ENCODE measurements around the gene DNAH6.

DNAH6 gene

GRCh38 chr2:84856787-84857186 is 340.5 kb downstream of the DNAH6 start:
- TF ChIP-seq EZH2phosphoT487 (conservative IDR thresholded peaks at IDR 0.05; ENCODE audit: low read length) (no peak), CTCF (IDR thresholded peaks at IDR 0.05; ENCODE audit: insufficient read depth, low read length, poor library complexity, severe bottlenecking) (no peak)
- H3K9ac ChIP-seq (ENCODE audit: low read length), result no peak overlapping the region

GRCh38 chr2:84857566-84857965 is 341.3 kb downstream of the DNAH6 start:
- H3K36me3 ChIP-seq (ENCODE audit: low read length), result no peaks in the 10 kb centered on the region
- H3K4me2 ChIP-seq (ENCODE audit: low read depth, low read length, poor library complexity, severe bottlenecking), result no peak overlapping the region
- H3K9me2 ChIP-seq (replicated peaks; ENCODE audit: insufficient read depth, low read length), result no peaks in the 10 kb centered on the region
- H3K4me3 ChIP-seq (ENCODE audit: insufficient read depth, low read length, poor library complexity, severe bottlenecking), result no peak overlapping the region
- no peak overlapping the region for H3K9ac ChIP-seq (ENCODE audit: low read length)
- no peaks in the 10 kb centered on the region for H3F3A ChIP-seq (ENCODE audit: insufficient read depth)
- H3K9me3 ChIP-seq (ENCODE audit: insufficient read depth, low read length), result no peaks in the 10 kb centered on the region; the same call in 1 of the 2 replicates
- no peak overlapping the region for H2AFZ ChIP-seq (ENCODE audit: low read depth, low read length, severe bottlenecking)
- no peaks in the 10 kb centered on the region for H3K27me3 ChIP-seq (ENCODE audit: low read length)
- TF ChIP-seq CTCF (IDR thresholded peaks at IDR 0.05; ENCODE audit: insufficient read depth, low read length, poor library complexity, severe bottlenecking) (no peak), EZH2phosphoT487 (conservative IDR thresholded peaks at IDR 0.05; ENCODE audit: low read length) (no peak)
- H3K79me2 ChIP-seq (ENCODE audit: insufficient read depth, low read length), result no peaks in the 10 kb centered on the region
- H3K27ac ChIP-seq (ENCODE audit: low read depth, low read length), result no peak overlapping the region
- H4K20me1 ChIP-seq (ENCODE audit: low read depth, low read length), result no peaks in the 10 kb centered on the region

More at GRCh38 chr2:84856787-84857186, 340.5 kb downstream of the DNAH6 start:
- no peak overlapping the region for H3K4me3 ChIP-seq (ENCODE audit: insufficient read depth, low read length, poor library complexity, severe bottlenecking)
- no peaks in the 10 kb centered on the region for H3K27me3 ChIP-seq (ENCODE audit: low read length)
- no peaks in the 10 kb centered on the region; the same call in 1 of the 2 replicates for H3K9me3 ChIP-seq (ENCODE audit: insufficient read depth, low read length)
- no peaks in the 10 kb centered on the region for H4K20me1 ChIP-seq (ENCODE audit: low read depth, low read length)
- H3K36me3 ChIP-seq (ENCODE audit: low read length), result no peaks in the 10 kb centered on the region
- no peak overlapping the region for H3K4me2 ChIP-seq (ENCODE audit: low read depth, low read length, poor library complexity, severe bottlenecking)
- no peaks in the 10 kb centered on the region for H3K79me2 ChIP-seq (ENCODE audit: insufficient read depth, low read length)
- H3F3A ChIP-seq (ENCODE audit: insufficient read depth), result no peaks in the 10 kb centered on the region
- no peaks in the 10 kb centered on the region for H3K9me2 ChIP-seq (replicated peaks; ENCODE audit: insufficient read depth, low read length)
- H2AFZ ChIP-seq (ENCODE audit: low read depth, low read length, severe bottlenecking), result no peak overlapping the region
- no peak overlapping the region for H3K27ac ChIP-seq (ENCODE audit: low read depth, low read length)

- Histone ChIP-seq H3K9ac (ENCODE audit: low read length) (no peak overlapping the region), H2AFZ (ENCODE audit: low read depth, low read length, severe bottlenecking) (no peak overlapping the region), H3K27ac (ENCODE audit: low read depth, low read length) (no peak overlapping the region), H3K9me2 (replicated peaks; ENCODE audit: insufficient read depth, low read length) (no peaks in the 10 kb centered on the region), H4K20me1 (ENCODE audit: low read depth, low read length) (no peaks in the 10 kb centered on the region), H3K36me3 (ENCODE audit: low read length) (no peaks in the 10 kb centered on the region), H3K27me3 (ENCODE audit: low read length) (no peaks in the 10 kb centered on the region), H3K79me2 (ENCODE audit: insufficient read depth, low read length) (no peaks in the 10 kb centered on the region), H3F3A (ENCODE audit: insufficient read depth) (no peaks in the 10 kb centered on the region), H3K4me2 (ENCODE audit: low read depth, low read length, poor library complexity, severe bottlenecking) (no peak overlapping the region), H3K4me3 (ENCODE audit: insufficient read depth, low read length, poor library complexity, severe bottlenecking) (no peak overlapping the region), H3K9me3 (ENCODE audit: insufficient read depth, low read length) (no peaks in the 10 kb centered on the region)
- TF ChIP-seq EZH2phosphoT487 (conservative IDR thresholded peaks at IDR 0.05; ENCODE audit: low read length) (no peak), CTCF (IDR thresholded peaks at IDR 0.05; ENCODE audit: insufficient read depth, low read length, poor library complexity, severe bottlenecking) (peak; percentile 12)
Measured at GRCh38 chr2:84858123-84858522, 341.8 kb downstream of the DNAH6 start.
